WTC11 (cell line): Measurements from ENCODE around the gene CAPN12. TPM values are rescaled to one million over a fixed set of nuclear protein-coding genes. Genes with fewer than 3 reads are reported as not detected.

Experiments used
- ATAC-seq: fragments of 200-7000 bp; cut with Tn5 transposase; 2 replicates; pipeline ENCODE4 v1.10.0; 2021; ENCODE audit warnings: mild to moderate bottlenecking, moderate library complexity
- CTCF ChIA-PET: fragments of 300-600 bp; sonication (Branson Sonifier 250); formaldehyde crosslinking; loops from one replicate; lab custom pipeline; 2021; ENCODE audit warnings: antibody characterized with exemption; lab: Charles Lee
- POLR2A ChIA-PET: fragments of 350-600 bp; sonication (Branson Sonifier 250); formaldehyde crosslinking; loops from one replicate; lab custom pipeline; 2021; ENCODE audit warnings: antibody characterized with exemption; lab: Charles Lee
- DNase-seq: peaks from one replicate; pipeline ENCODE4 v3.0.0; 2021; ENCODE audit warnings: low spot score
- H3K27ac Mint-ChIP-seq: 2 replicates; pipeline ENCODE4 v1.8.0; 2021; ENCODE audit warnings: mixed read lengths
- H3K27me3 Mint-ChIP-seq: 2 replicates; pipeline ENCODE4 v1.8.0; 2021; ENCODE audit warnings: low read depth, mild to moderate bottlenecking, moderate library complexity, mixed read lengths
- H3K36me3 Mint-ChIP-seq: 2 replicates; pipeline ENCODE4 v1.8.0; 2021; ENCODE audit warnings: mixed read lengths
- H3K4me1 Mint-ChIP-seq: 2 replicates; pipeline ENCODE4 v1.8.0; 2022; ENCODE audit warnings: mixed read lengths
- H3K4me3 Mint-ChIP-seq: 2 replicates; pipeline ENCODE4 v1.8.0; 2021; ENCODE audit warnings: mild to moderate bottlenecking, moderate library complexity, mixed read lengths
- H3K9me3 Mint-ChIP-seq: 2 replicates; pipeline ENCODE4 v1.8.0; 2021; ENCODE audit warnings: mixed read lengths
- CBFB ChIP-seq: sonication (generic); formaldehyde crosslinking; IDR thresholded peaks from 2 replicates; pipeline ENCODE4 v1.8.1; 2022; ENCODE audit warnings: mild to moderate bottlenecking, low read depth, missing genetic modification reagents
- CDX4 ChIP-seq: fragments of 250-450 bp; sonication (Bioruptor Pico); IDR thresholded peaks from 2 replicates; pipeline ENCODE4 v1.9.0; 2021; ENCODE audit warnings: moderate library complexity, mild to moderate bottlenecking, inconsistent platforms, borderline replicate concordance
- EMX1 ChIP-seq: fragments of 250-450 bp; sonication (Bioruptor Pico); IDR thresholded peaks from 2 replicates; pipeline ENCODE4 v1.8.0; 2021; ENCODE audit warnings: mild to moderate bottlenecking
- FOXJ3 ChIP-seq: sonication (generic); formaldehyde crosslinking; IDR thresholded peaks from 2 replicates; pipeline ENCODE4 v1.9.0; 2021; ENCODE audit warnings: missing genetic modification reagents, mild to moderate bottlenecking, borderline replicate concordance
- FOXK1 ChIP-seq: sonication (generic); formaldehyde crosslinking; IDR thresholded peaks from 2 replicates; pipeline ENCODE4 v1.8.0; 2022; ENCODE audit warnings: mild to moderate bottlenecking, moderate library complexity, missing genetic modification reagents
- HMGA2 ChIP-seq: fragments of 250-450 bp; sonication (Bioruptor Pico); IDR thresholded peaks from 2 replicates; pipeline ENCODE4 v1.4.0; 2021; ENCODE audit warnings: mild to moderate bottlenecking, moderate library complexity
- JAZF1 ChIP-seq: fragments of 250-450 bp; sonication (Bioruptor Pico); IDR thresholded peaks from 2 replicates; pipeline ENCODE4 v1.9.0; 2021; ENCODE audit warnings: moderate library complexity, mild to moderate bottlenecking, inconsistent platforms
- MAX ChIP-seq: sonication (generic); formaldehyde crosslinking; IDR thresholded peaks from 2 replicates; pipeline ENCODE4 v1.8.0; 2022; ENCODE audit warnings: mild to moderate bottlenecking, missing genetic modification reagents
- NFATC4 ChIP-seq: fragments of 250-450 bp; sonication (Bioruptor Pico); IDR thresholded peaks from 2 replicates; pipeline ENCODE4 v1.9.0; 2021; ENCODE audit warnings: mild to moderate bottlenecking
- PRDM15 ChIP-seq: sonication (generic); formaldehyde crosslinking; IDR thresholded peaks from 2 replicates; pipeline ENCODE4 v1.8.0; 2022; ENCODE audit warnings: missing genetic modification reagents
- PREB ChIP-seq: sonication (generic); formaldehyde crosslinking; IDR thresholded peaks from 2 replicates; pipeline ENCODE4 v1.8.1; 2022; ENCODE audit warnings: mild to moderate bottlenecking, missing genetic modification reagents, moderate library complexity, borderline replicate concordance
- SMAD3 ChIP-seq: sonication (generic); formaldehyde crosslinking; IDR thresholded peaks from 2 replicates; pipeline ENCODE4 v1.8.0; 2022; ENCODE audit warnings: missing genetic modification reagents, mild to moderate bottlenecking, borderline replicate concordance
- SP1 ChIP-seq: sonication (generic); formaldehyde crosslinking; conservative IDR thresholded peaks from 2 replicates; pipeline ENCODE4 v1.8.1; 2022; ENCODE audit warnings: missing genetic modification reagents
- TCF7 ChIP-seq: sonication (generic); formaldehyde crosslinking; IDR thresholded peaks from 2 replicates; pipeline ENCODE4 v1.8.0; 2022; ENCODE audit warnings: mild to moderate bottlenecking, low read depth, missing genetic modification reagents, moderate library complexity
- TEAD1 ChIP-seq: sonication (generic); formaldehyde crosslinking; IDR thresholded peaks from 2 replicates; pipeline ENCODE4 v1.8.0; 2022; ENCODE audit warnings: mild to moderate bottlenecking, missing genetic modification reagents
- ZBTB21 ChIP-seq: sonication (generic); formaldehyde crosslinking; IDR thresholded peaks from 2 replicates; pipeline ENCODE4 v1.8.1; 2023; ENCODE audit warnings: mild to moderate bottlenecking, missing genetic modification reagents, borderline replicate concordance
- ZBTB43 ChIP-seq: sonication (generic); formaldehyde crosslinking; IDR thresholded peaks from 2 replicates; pipeline ENCODE4 v1.8.1; 2023; ENCODE audit warnings: mild to moderate bottlenecking, missing genetic modification reagents
- ZNF532 ChIP-seq: fragments of 250-450 bp; sonication (Bioruptor Pico); IDR thresholded peaks from 2 replicates; pipeline ENCODE4 v1.9.0; 2021; ENCODE audit warnings: mild to moderate bottlenecking, borderline replicate concordance
- total RNA-seq: library from RNA; stranded (reverse); gene quantifications from 3 replicates; pipeline ENCODE4 v1.2.3, GENCODE V29; 2021
- TF ChIP-seq, protein P1 (sequence below): sonication (generic); formaldehyde crosslinking; IDR thresholded peaks from 2 replicates; pipeline ENCODE4 v1.8.0; 2023; ENCODE audit warnings: mild to moderate bottlenecking, missing genetic modification reagents

CAPN12 gene
- total RNA-seq, 1 experiment from 2014 or later, result 9.6 TPM

- TF ChIP-seq FOXK1 (CRISPR knock-in tag), result no peak
- TF ChIP-seq CDX4 (CRISPR knock-in tag), result no peak
- TF ChIP-seq HMGA2 (CRISPR knock-in tag), result no peak
- TF ChIP-seq, protein P1, sequence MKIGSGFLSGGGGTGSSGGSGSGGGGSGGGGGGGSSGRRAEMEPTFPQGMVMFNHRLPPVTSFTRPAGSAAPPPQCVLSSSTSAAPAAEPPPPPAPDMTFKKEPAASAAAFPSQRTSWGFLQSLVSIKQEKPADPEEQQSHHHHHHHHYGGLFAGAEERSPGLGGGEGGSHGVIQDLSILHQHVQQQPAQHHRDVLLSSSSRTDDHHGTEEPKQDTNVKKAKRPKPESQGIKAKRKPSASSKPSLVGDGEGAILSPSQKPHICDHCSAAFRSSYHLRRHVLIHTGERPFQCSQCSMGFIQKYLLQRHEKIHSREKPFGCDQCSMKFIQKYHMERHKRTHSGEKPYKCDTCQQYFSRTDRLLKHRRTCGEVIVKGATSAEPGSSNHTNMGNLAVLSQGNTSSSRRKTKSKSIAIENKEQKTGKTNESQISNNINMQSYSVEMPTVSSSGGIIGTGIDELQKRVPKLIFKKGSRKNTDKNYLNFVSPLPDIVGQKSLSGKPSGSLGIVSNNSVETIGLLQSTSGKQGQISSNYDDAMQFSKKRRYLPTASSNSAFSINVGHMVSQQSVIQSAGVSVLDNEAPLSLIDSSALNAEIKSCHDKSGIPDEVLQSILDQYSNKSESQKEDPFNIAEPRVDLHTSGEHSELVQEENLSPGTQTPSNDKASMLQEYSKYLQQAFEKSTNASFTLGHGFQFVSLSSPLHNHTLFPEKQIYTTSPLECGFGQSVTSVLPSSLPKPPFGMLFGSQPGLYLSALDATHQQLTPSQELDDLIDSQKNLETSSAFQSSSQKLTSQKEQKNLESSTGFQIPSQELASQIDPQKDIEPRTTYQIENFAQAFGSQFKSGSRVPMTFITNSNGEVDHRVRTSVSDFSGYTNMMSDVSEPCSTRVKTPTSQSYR, result no peak
- no peak for TF ChIP-seq TEAD1
- no peak for TF ChIP-seq ZBTB21 (CRISPR knock-in tag)
- no peak for TF ChIP-seq CBFB (CRISPR knock-in tag)
- TF ChIP-seq EMX1, result no peak
- TF ChIP-seq FOXJ3 (CRISPR knock-in tag), result no peak
- no peak for TF ChIP-seq PRDM15 (CRISPR knock-in tag)
- Mint-ChIP-seq H3K4me1 (peaks cover 10% of the 10 kb centered on the region), H3K27me3 (peaks cover 19% of the 10 kb centered on the region), H3K27ac (no peak overlapping the region), H3K9me3 (peaks cover 3% of the 10 kb centered on the region), H3K4me3 (peak overlapping the region; percentile 36; the same call in 1 of the 2 replicates), H3K36me3 (peaks cover 2% of the 10 kb centered on the region; the same call in 1 of the 2 replicates)
- POLR2A ChIA-PET, result interaction anchor here (1.3 kb wide), 1 partner anchor 113 kb away, joined by 3 read pairs; no protein-coding TSS in a partner anchor
- CTCF ChIA-PET, result interaction anchor here (1.3 to 3.6 kb wide), 3 partner anchors 57 to 194 kb away, joined by 3 to 26 read pairs (median 4); partner anchors contain the start of genes MRPS12 and SARS2
- DNase-seq (peak; percentile 60), ATAC-seq (peak; percentile 10)
Measured at GRCh38 chr19:38736036-38736412, 8.2 kb downstream of the CAPN12 start.

DNA sequence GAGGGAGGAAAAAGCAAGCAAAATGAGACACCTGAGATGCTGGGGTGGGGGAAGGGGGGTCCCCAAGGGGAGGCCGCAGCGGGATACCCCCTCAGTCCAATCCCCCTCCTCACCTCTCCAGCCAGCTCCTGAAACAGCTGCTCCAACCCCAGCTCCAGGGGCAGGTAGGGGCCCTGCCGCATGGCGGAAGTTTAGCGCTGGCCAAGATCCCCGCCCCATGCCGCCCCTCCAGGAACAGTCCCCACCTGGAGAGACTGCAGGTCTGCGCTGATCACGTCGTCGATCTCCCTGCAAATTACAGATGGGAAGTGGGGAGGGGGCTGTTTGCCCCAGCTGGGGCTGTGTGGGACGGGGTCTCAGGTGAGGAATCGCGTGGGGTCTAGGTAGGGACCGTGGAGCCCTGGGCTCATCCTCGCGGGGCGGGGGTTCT lies 9.0 kb downstream of the CAPN12 start:
- POLR2A ChIA-PET, result interaction anchor here (0.6 to 0.8 kb wide), 2 partner anchors 116 to 1708 kb away, joined by 3 read pairs; partner anchors contain the start of gene EIF3K
- H3K9me3 Mint-ChIP-seq, result peaks cover 3% of the 10 kb centered on the region
- peak overlapping the region; percentile 66 for H3K4me3 Mint-ChIP-seq
- DNase-seq (peak; percentile 70), ATAC-seq (peak; percentile 33)
- H3K36me3 Mint-ChIP-seq, result peaks cover 6% of the 10 kb centered on the region
- CTCF ChIA-PET, result interaction anchor here (0.6 to 3.8 kb wide), 8 partner anchors 16 to 345 kb away, joined by 3 to 26 read pairs (median 4); partner anchors contain the start of genes EIF3K, FAM98C, MRPS12 and SARS2
- H3K27ac Mint-ChIP-seq, result no peak overlapping the region
- peaks cover 19% of the 10 kb centered on the region for H3K27me3 Mint-ChIP-seq
- peaks cover 10% of the 10 kb centered on the region for H3K4me1 Mint-ChIP-seq
- TF ChIP-seq PREB (CRISPR knock-in tag) (no peak), JAZF1 (CRISPR knock-in tag) (no peak), TCF7 (CRISPR knock-in tag) (no peak), SP1 (CRISPR knock-in tag) (0 out of 2 replicates have a peak, but pooled peaks have one; percentile 36), NFATC4 (no peak), CDX4 (CRISPR knock-in tag) (no peak), CBFB (CRISPR knock-in tag) (no peak), ZNF532 (CRISPR knock-in tag) (no peak), MAX (peak; percentile 24; the same call in 1 of the 2 replicates), SMAD3 (CRISPR knock-in tag) (no peak), ZBTB43 (CRISPR knock-in tag) (no peak)
